Lung (tissue), 12 donors: Measurements from ENCODE around the gene SEPTIN3. TPM values are rescaled to one million over a fixed set of nuclear protein-coding genes. Genes with fewer than 3 reads are reported as not detected.

ENCODE experiments used
- ATAC-seq: fragments of 200-7000 bp; cut with Tn5 transposase; one replicate; pipeline ENCODE4 v1.9.1; 2020; ENCODE audit warnings: moderate number of reproducible peaks; ENCODE audit not compliant: insufficient read depth, low FRiP score
- DNase-seq, 3 donors: peaks; one replicate each; pipeline ENCODE4 v3.0.0-alpha.2; 2013 to 2017
- H3K27ac ChIP-seq, 2 donors: one replicate each; pipeline ENCODE4 v1.5.1; 2013; ENCODE audit warnings: mild to moderate bottlenecking in 2 of 2, moderate library complexity in 2 of 2, control low read depth in 1 of 2, inconsistent platforms in 1 of 2, low read depth in 1 of 2, low read length in 1 of 2
- H3K27me3 ChIP-seq, 3 donors: one replicate each; pipeline ENCODE4 v1.5.1; 2013; ENCODE audit warnings: low read length in 2 of 3; ENCODE audit not compliant: control insufficient read depth in 3 of 3, insufficient read depth in 3 of 3
- H3K36me3 ChIP-seq, 4 donors: one replicate each; pipeline ENCODE4 v1.5.1; 2013; ENCODE audit warnings: low read length in 4 of 4, mild to moderate bottlenecking in 1 of 4, moderate library complexity in 1 of 4; ENCODE audit not compliant: control insufficient read depth in 4 of 4, insufficient read depth in 4 of 4
- H3K4me1 ChIP-seq, 5 donors: one replicate each; pipeline ENCODE4 v1.5.1; 2013; ENCODE audit warnings: low read length in 5 of 5, mild to moderate bottlenecking in 2 of 5, moderate library complexity in 1 of 5; ENCODE audit not compliant: control insufficient read depth in 5 of 5, insufficient read depth in 5 of 5
- H3K4me3 ChIP-seq: one replicate; pipeline ENCODE4 v1.5.1; 2013; ENCODE audit warnings: mild to moderate bottlenecking, control low read depth, moderate library complexity
- H3K9ac ChIP-seq, 2 donors: one replicate each; pipeline ENCODE4 v1.5.1; 2013; ENCODE audit warnings: low read length in 2 of 2, control low read depth in 1 of 2; ENCODE audit not compliant: insufficient read depth in 1 of 2
- H3K9me3 ChIP-seq, 4 donors: one replicate each; pipeline ENCODE4 v1.5.1; 2013; ENCODE audit warnings: low read length in 3 of 4, mild to moderate bottlenecking in 1 of 4, moderate library complexity in 1 of 4; ENCODE audit not compliant: control insufficient read depth in 4 of 4, insufficient read depth in 3 of 4
- WGBS, 2 donors: extraction: QIAGEN DNeasy Blood & Tissue Kit; methylation state at CpG; one replicate each; pipeline ENCODE4 v1.1.7; 2013; 5-methylcytosine and 5-hydroxymethylcytosine counted together
- polyA plus RNA-seq, 2 donors: library from polyadenylated mRNA; stranded (reverse); fragments of 200-250 nt; gene quantifications; one replicate each; pipeline ENCODE4 v1.2.1, GENCODE V29; 2013
- total RNA-seq, 2 donors: library from RNA; depleted of rRNA in 1 of 2; stranded (reverse); fragments of >200 nt in 1 of 2; gene quantifications; one replicate each; pipeline ENCODE4 v1.2.1, GENCODE V29; 2014 to 2021
- TF ChIP-seq, protein P1 (sequence below): IDR thresholded peaks from 2 replicates; pipeline ENCODE4 v1.5.1; 2012; ENCODE audit warnings: mild to moderate bottlenecking; ENCODE audit errors: control extremely low read depth, extremely low read depth
- donor health status: control.
- donor health status: control.
- donor health status: Bipolar disorder and iron deficiency.
- donor health status: healthy.
- donor health status: DM: yes; HTN: yes; CAD: no.

Gene SEPTIN3
- total and polyA plus RNA-seq, 4 donors, result 0.31 to 1.3 (median 0.56) TPM

DNA sequence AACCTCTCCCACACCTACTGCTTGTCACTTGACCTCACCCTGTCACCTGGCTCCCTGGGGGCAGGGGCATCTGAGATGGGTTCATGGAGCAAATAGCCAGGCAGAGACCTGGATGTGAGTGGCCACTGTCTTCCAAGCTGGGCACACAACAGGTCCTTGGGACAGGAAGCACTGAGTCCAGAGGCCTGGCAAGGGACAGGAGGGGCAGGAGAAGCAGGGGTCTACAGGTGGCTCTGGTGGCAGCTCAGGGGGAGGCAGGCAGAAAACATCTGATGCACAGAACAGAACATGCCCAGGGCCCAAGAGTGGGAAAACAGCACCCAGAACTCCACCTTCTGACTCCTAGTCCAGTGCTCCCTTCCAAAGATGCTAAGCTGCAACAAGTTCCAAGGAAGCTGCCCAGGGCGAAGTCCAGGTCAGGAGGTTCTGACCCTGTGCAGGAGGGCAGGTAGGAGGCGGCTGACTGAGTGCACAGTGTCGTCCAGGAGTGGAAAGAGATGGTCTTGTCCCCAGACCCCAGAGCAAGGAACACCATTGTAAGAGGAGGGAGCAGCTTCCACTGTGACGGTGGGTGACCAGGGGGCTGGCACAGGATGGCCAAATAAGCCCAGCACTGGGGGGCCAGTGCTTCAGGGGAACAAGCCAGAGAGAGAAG lies 46.2 kb upstream of the SEPTIN3 start:
- H3K27me3 ChIP-seq, result peaks cover 5 to 30% (median 30%) of the 10 kb centered on the region in 3 donors
- H3K4me1 ChIP-seq, result peaks cover 0 to 12% (median 3%) of the 10 kb centered on the region in 5 donors
- DNase-seq (no peak), ATAC-seq (no peak)
- H3K9ac ChIP-seq, result no peak overlapping the region
- no peak overlapping the region for H3K4me3 ChIP-seq
- H3K36me3 ChIP-seq, result no peaks in the 10 kb centered on the region
- 92% methylated on average over 4 of the region's 4 CpGs for WGBS, 2 donors
- H3K27ac ChIP-seq, result no peak overlapping the region
- no peaks in the 10 kb centered on the region for H3K9me3 ChIP-seq
- TF ChIP-seq, protein P1, sequence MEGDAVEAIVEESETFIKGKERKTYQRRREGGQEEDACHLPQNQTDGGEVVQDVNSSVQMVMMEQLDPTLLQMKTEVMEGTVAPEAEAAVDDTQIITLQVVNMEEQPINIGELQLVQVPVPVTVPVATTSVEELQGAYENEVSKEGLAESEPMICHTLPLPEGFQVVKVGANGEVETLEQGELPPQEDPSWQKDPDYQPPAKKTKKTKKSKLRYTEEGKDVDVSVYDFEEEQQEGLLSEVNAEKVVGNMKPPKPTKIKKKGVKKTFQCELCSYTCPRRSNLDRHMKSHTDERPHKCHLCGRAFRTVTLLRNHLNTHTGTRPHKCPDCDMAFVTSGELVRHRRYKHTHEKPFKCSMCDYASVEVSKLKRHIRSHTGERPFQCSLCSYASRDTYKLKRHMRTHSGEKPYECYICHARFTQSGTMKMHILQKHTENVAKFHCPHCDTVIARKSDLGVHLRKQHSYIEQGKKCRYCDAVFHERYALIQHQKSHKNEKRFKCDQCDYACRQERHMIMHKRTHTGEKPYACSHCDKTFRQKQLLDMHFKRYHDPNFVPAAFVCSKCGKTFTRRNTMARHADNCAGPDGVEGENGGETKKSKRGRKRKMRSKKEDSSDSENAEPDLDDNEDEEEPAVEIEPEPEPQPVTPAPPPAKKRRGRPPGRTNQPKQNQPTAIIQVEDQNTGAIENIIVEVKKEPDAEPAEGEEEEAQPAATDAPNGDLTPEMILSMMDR, result no peak

DNA sequence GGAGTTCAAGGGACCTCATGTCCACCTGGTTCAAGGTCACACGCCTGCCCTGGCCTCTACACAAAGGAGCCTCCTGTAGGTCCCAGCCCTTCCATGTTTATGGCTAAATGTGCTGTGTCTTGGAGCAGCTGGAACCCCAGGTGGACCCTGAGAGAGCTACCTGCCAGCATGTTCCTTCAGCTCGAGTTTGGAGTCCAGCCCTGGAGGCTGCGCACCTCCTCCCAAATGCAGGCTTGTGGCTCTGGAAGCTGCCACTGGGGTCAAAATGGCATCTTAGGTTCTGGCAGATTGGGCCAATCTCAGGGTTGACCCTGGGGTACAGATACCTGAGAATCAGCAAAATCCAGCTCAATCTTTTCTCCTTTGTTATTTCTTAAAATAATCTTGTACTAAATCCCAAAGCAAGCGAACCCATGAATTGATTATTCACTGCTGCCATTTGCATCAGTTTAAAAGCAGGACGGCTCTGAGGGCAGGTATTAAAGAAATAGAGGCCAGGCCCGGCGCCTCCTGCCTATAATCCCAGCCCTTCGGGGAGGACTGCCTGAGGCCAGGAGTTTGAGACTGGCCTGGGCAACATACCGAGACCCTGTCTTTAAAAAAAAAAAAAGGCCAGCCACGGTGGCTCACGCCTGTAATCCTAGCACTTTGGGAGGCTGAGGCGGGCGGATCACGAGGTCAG lies 45.5 kb upstream of the SEPTIN3 start:
- Histone ChIP-seq H3K4me3 (no peak overlapping the region), H3K9ac (no peak overlapping the region), H3K36me3 (no peaks in the 10 kb centered on the region), H3K4me1 (peaks cover 0 to 11% (median 0%) of the 10 kb centered on the region in 5 donors), H3K9me3 (no peaks in the 10 kb centered on the region), H3K27ac (no peak overlapping the region), H3K27me3 (peaks cover 5 to 33% (median 30%) of the 10 kb centered on the region in 3 donors)
- ATAC-seq, result no peak
- no peak for DNase-seq
- WGBS, 2 donors, result 92 to 94% methylated on average over 14 of the region's 14 CpGs
- TF ChIP-seq, protein P1, result no peak

DNA sequence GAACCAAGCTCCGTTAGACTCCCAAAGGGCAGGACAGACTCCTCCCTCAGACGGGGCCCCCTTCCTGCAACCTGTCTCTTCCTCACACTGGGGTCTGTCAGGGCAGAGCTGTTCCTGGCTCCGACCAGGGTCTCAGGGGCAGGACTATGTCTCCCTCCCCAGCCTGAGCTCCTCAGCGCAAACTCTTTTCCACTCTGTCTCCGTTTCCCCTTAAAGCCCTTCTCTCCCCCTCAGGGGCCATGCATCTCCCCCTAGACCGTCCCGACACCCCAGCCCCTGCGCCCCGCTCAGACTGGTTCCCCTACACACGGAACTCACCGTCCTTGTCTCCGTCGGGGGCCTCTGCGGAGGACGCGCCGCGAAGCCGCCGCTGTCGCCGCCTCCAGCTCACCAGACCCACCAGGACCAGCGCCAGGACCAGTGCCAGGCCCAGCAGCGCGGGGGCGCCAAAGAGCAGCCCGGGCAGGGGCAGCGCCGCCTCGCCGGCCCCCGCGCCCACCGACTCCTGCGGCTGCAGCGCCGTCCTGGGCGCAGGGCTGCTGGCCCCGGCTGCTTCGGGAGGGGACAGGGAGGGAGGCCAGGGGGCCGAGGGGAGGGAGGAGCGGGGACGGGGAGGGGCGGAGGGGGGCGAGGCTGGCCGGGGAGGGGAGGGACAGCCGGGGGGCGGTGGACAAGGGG lies 43.3 kb upstream of the SEPTIN3 start:
- Histone ChIP-seq H3K9me3 (no peaks in the 10 kb centered on the region), H3K27ac (no peak overlapping the region), H3K4me3 (peak overlapping the region; percentile 10), H3K27me3 (peaks cover 5 to 27% (median 22%) of the 10 kb centered on the region in 3 donors), H3K9ac (no peak overlapping the region), H3K36me3 (no peaks in the 10 kb centered on the region), H3K4me1 (peaks cover 0 to 6% (median 0%) of the 10 kb centered on the region in 5 donors)
- TF ChIP-seq, protein P1, result peak; percentile 62
- ATAC-seq (peak; percentile 71), DNase-seq (peak in 2 of 3 donors; percentile 37 to 61)
- WGBS, 2 donors, result 4 to 5% methylated on average over 36 to 46 of the region's 48 CpGs
